Activated CD4-positive, alpha-beta T cell treated with anti-CD3 and anti-CD28 coated beads, Interleukin-2, amount 10 ng/mL, durations not matched to agents 24 days and 14 days (primary cell): ENCODE measurements around the gene CD68. TPM values are rescaled to one million over a fixed set of nuclear protein-coding genes. Genes with fewer than 3 reads are reported as not detected.
"Not testable (repeated sequence)": the region's sequence is repeated elsewhere in the genome, so short reads cannot be mapped to it uniquely, and the experiment has no call there.

ENCODE experiments used
- DNase-seq: peaks from one replicate; pipeline ENCODE4 v3.0.0; 2022
- H3K27ac Mint-ChIP-seq: one replicate; pipeline ENCODE4 v1.8.0; 2022; ENCODE audit warnings: mild to moderate bottlenecking, mixed read lengths
- H3K27me3 Mint-ChIP-seq: one replicate; pipeline ENCODE4 v1.8.0; 2022; ENCODE audit warnings: mixed read lengths
- H3K36me3 Mint-ChIP-seq: one replicate; pipeline ENCODE4 v1.8.0; 2022; ENCODE audit warnings: low read depth, mild to moderate bottlenecking, mixed read lengths
- H3K4me1 Mint-ChIP-seq: one replicate; pipeline ENCODE4 v1.8.0; 2021; ENCODE audit warnings: mixed read lengths
- H3K4me3 Mint-ChIP-seq: one replicate; pipeline ENCODE4 v1.8.0; 2022; ENCODE audit warnings: mild to moderate bottlenecking, moderate library complexity, mixed read lengths
- H3K9me3 Mint-ChIP-seq: one replicate; pipeline ENCODE4 v1.8.0; 2021; ENCODE audit warnings: mixed read lengths
- intact Hi-C: fragments of 100-400 bp; cut with micrococcal nuclease; formaldehyde crosslinking; loops from one replicate; pipeline ENCODE4 v1.15.1; 2023
- total RNA-seq: library from RNA; stranded (reverse); gene quantifications from 2 replicates; pipeline ENCODE4 v1.2.3, GENCODE V29; 2022

Gene CD68
- total RNA-seq, 1 donor from 2014 or later = 3.5 TPM

GRCh38 chr17:7591596-7591995 is 12.2 kb downstream of the CD68 start:
- H3K9me3 Mint-ChIP-seq = no peaks in the 10 kb centered on the region
- H3K36me3 Mint-ChIP-seq = peaks cover 66% of the 10 kb centered on the region
- no peaks in the 10 kb centered on the region for H3K27me3 Mint-ChIP-seq
- H3K4me1 Mint-ChIP-seq = peaks cover 3% of the 10 kb centered on the region
- H3K4me3 Mint-ChIP-seq = no peak overlapping the region
- intact Hi-C loops = no loop called here
- H3K27ac Mint-ChIP-seq = no peak overlapping the region
- DNase-seq = no peak

- peaks cover 67% of the 10 kb centered on the region for H3K36me3 Mint-ChIP-seq
- no peak for DNase-seq
- intact Hi-C loops = no loop called here
- H3K27ac Mint-ChIP-seq = no peak overlapping the region
- H3K27me3 Mint-ChIP-seq = no peaks in the 10 kb centered on the region
- H3K4me1 Mint-ChIP-seq = peaks cover 3% of the 10 kb centered on the region
- H3K9me3 Mint-ChIP-seq = no peaks in the 10 kb centered on the region
- H3K4me3 Mint-ChIP-seq = no peak overlapping the region
Measured at GRCh38 chr17:7592422-7593021, 13.1 kb downstream of the CD68 start.

GRCh38 chr17:7593296-7593695 is 13.9 kb downstream of the CD68 start:
- Mint-ChIP-seq H3K4me1 (peaks cover under 1% of the 10 kb centered on the region), H3K36me3 (peaks cover 60% of the 10 kb centered on the region), H3K27me3 (no peaks in the 10 kb centered on the region), H3K4me3 (no peak overlapping the region), H3K27ac (no peak overlapping the region), H3K9me3 (no peaks in the 10 kb centered on the region)
- no peak for DNase-seq
- intact Hi-C loops = no loop called here

GRCh38 chr17:7597561-7597960 is 18.1 kb downstream of the CD68 start:
- H3K9me3 Mint-ChIP-seq, H3K4me1 Mint-ChIP-seq, H3K27ac Mint-ChIP-seq, H3K4me3 Mint-ChIP-seq, H3K27me3 Mint-ChIP-seq, DNase-seq, intact Hi-C loops: not testable (repeated sequence)
- H3K36me3 Mint-ChIP-seq = peaks cover 61% of the 10 kb centered on the region

GRCh38 chr17:7606280-7606679 is 26.8 kb downstream of the CD68 start:
- no peak overlapping the region for H3K4me3 Mint-ChIP-seq
- peak overlapping the region; percentile 14 for H3K27ac Mint-ChIP-seq
- DNase-seq = no peak
- no peaks in the 10 kb centered on the region for H3K27me3 Mint-ChIP-seq
- H3K9me3 Mint-ChIP-seq = no peaks in the 10 kb centered on the region
- peaks cover 11% of the 10 kb centered on the region for H3K4me1 Mint-ChIP-seq
- H3K36me3 Mint-ChIP-seq = peaks cover 35% of the 10 kb centered on the region
- intact Hi-C loops = no loop called here

- peaks cover 35% of the 10 kb centered on the region for H3K4me1 Mint-ChIP-seq
- no peak overlapping the region for H3K4me3 Mint-ChIP-seq
- H3K9me3 Mint-ChIP-seq = no peaks in the 10 kb centered on the region
- intact Hi-C loops = no loop called here
- H3K27ac Mint-ChIP-seq = no peak overlapping the region
- DNase-seq = no peak
- no peaks in the 10 kb centered on the region for H3K27me3 Mint-ChIP-seq
- H3K36me3 Mint-ChIP-seq = peaks cover 25% of the 10 kb centered on the region
Measured at GRCh38 chr17:7610641-7611040, 31.2 kb downstream of the CD68 start.

- DNase-seq = no peak
- no peaks in the 10 kb centered on the region for H3K9me3 Mint-ChIP-seq
- peaks cover 18% of the 10 kb centered on the region for H3K36me3 Mint-ChIP-seq
- no peaks in the 10 kb centered on the region for H3K27me3 Mint-ChIP-seq
- H3K27ac Mint-ChIP-seq = peak overlapping the region; percentile 64
- H3K4me3 Mint-ChIP-seq = peak overlapping the region; percentile 39
- H3K4me1 Mint-ChIP-seq = peaks cover 33% of the 10 kb centered on the region
- intact Hi-C loops = no loop called here
Measured at GRCh38 chr17:7611635-7612293, 32.3 kb downstream of the CD68 start.

GRCh38 chr17:7612294-7612640 is 32.8 kb downstream of the CD68 start:
- peaks cover 33% of the 10 kb centered on the region for H3K4me1 Mint-ChIP-seq
- DNase-seq = no peak
- peak overlapping the region; percentile 39 for H3K4me3 Mint-ChIP-seq
- intact Hi-C loops = no loop called here
- peak overlapping the region; percentile 64 for H3K27ac Mint-ChIP-seq
- no peaks in the 10 kb centered on the region for H3K9me3 Mint-ChIP-seq
- no peaks in the 10 kb centered on the region for H3K27me3 Mint-ChIP-seq
- peaks cover 18% of the 10 kb centered on the region for H3K36me3 Mint-ChIP-seq

- Mint-ChIP-seq H3K9me3 (no peaks in the 10 kb centered on the region), H3K27ac (peak overlapping the region; percentile 65), H3K36me3 (peaks cover 18% of the 10 kb centered on the region), H3K4me1 (peaks cover 37% of the 10 kb centered on the region), H3K4me3 (peak overlapping the region; percentile 87), H3K27me3 (no peaks in the 10 kb centered on the region)
- intact Hi-C loops = loop anchor here (1.0 kb wide), 1 partner anchor 74 kb away; the partner anchor contains the start of gene WRAP53
- DNase-seq = peak; percentile 68
Measured at GRCh38 chr17:7613769-7614424, 34.5 kb downstream of the CD68 start.

- intact Hi-C loops = loop anchor here (1.0 to 5.0 kb wide), 3 partner anchors 31 to 74 kb away; partner anchors contain the start of genes ATP1B2, MPDU1 and WRAP53
- Mint-ChIP-seq H3K27me3 (no peaks in the 10 kb centered on the region), H3K4me1 (peaks cover 33% of the 10 kb centered on the region), H3K9me3 (no peaks in the 10 kb centered on the region), H3K36me3 (peaks cover 18% of the 10 kb centered on the region), H3K4me3 (peak within 1 kb of the TSS; percentile 87), H3K27ac (peak within 1 kb of the TSS; percentile 91)
- peak; percentile 99 for DNase-seq
Measured at GRCh38 chr17:7614425-7615264, 35.2 kb downstream of the CD68 start, which contains the start of gene FXR2. FXR2 (minus strand) TSS chr17:7614897; CDS start chr17:7614532, 365 bp downstream.

GRCh38 chr17:7615265-7615747 is 35.9 kb downstream of the CD68 start:
- Mint-ChIP-seq H3K27me3 (no peaks in the 10 kb centered on the region), H3K36me3 (peaks cover 18% of the 10 kb centered on the region), H3K9me3 (no peaks in the 10 kb centered on the region), H3K4me3 (peak overlapping the region; percentile 77), H3K4me1 (peaks cover 33% of the 10 kb centered on the region), H3K27ac (peak overlapping the region; percentile 91)
- intact Hi-C loops = loop anchor here (1.0 to 5.0 kb wide), 2 partner anchors 32 to 37 kb away; partner anchors contain the start of genes ATP1B2 and MPDU1
- DNase-seq = no peak

GRCh38 chr17:7618608-7619007 is 39.2 kb downstream of the CD68 start:
- Mint-ChIP-seq H3K4me1 (peaks cover 12% of the 10 kb centered on the region), H3K4me3 (no peak overlapping the region), H3K27ac (no peak overlapping the region), H3K9me3 (no peaks in the 10 kb centered on the region), H3K36me3 (peaks cover 3% of the 10 kb centered on the region), H3K27me3 (peaks cover 1% of the 10 kb centered on the region)
- DNase-seq = no peak
- intact Hi-C loops = loop anchor here (5.0 kb wide), 1 partner anchor 34 kb away; the partner anchor contains the start of gene ATP1B2

GRCh38 chr17:7620835-7621234 is 41.4 kb downstream of the CD68 start:
- H3K4me1 Mint-ChIP-seq = peaks cover 4% of the 10 kb centered on the region

More at GRCh38 chr17:7620835-7621234, 41.4 kb downstream of the CD68 start:
- Mint-ChIP-seq H3K27ac (no peak overlapping the region), H3K27me3 (peaks cover 1% of the 10 kb centered on the region), H3K4me3 (no peak overlapping the region), H3K9me3 (no peaks in the 10 kb centered on the region), H3K36me3 (peaks cover 1% of the 10 kb centered on the region)
- DNase-seq = no peak
- intact Hi-C loops = no loop called here
